Measurements from ENCODE around the gene COG5.
A peak's percentile ranks its signal among the peaks of the same experiment; 100 is the strongest.

The COG5 gene

GRCh38 chr7:107171496-107171895 is 392.2 kb downstream of the COG5 start:
- peaks cover 41% of the 10 kb centered on the region for H3K79me2 ChIP-seq (ENCODE audit: insufficient read depth, low read depth)

GRCh38 chr7:107170051-107170915 is 393.4 kb downstream of the COG5 start:
- H3K9ac ChIP-seq, result peak overlapping the region; percentile 67; the same call in 1 of the 2 replicates
- peak overlapping the region; percentile 41; the same call in 1 of the 2 replicates for H2AFZ ChIP-seq (ENCODE audit: low read depth)
- TF ChIP-seq CTCF (conservative IDR thresholded peaks at IDR 0.05; ENCODE audit: low read depth, low read length), result no peak
- H3K27ac ChIP-seq, result peak overlapping the region; percentile 71
- H3K4me2 ChIP-seq, result peak overlapping the region; percentile 62
- no peak overlapping the region for H3K4me3 ChIP-seq (IDR thresholded peaks at IDR 0.05; ENCODE audit: insufficient read depth, low read depth, low read length)
- peaks cover 51% of the 10 kb centered on the region for H3K4me1 ChIP-seq (ENCODE audit: low read depth, poor library complexity, severe bottlenecking)
- peaks cover 34% of the 10 kb centered on the region for H3K79me2 ChIP-seq (ENCODE audit: insufficient read depth, low read depth)
- peaks cover 7% of the 10 kb centered on the region; the same call in 1 of the 2 replicates for H4K20me1 ChIP-seq (ENCODE audit: insufficient read depth)
- H3K36me3 ChIP-seq (ENCODE audit: insufficient read depth), result no peaks in the 10 kb centered on the region
- H3K27me3 ChIP-seq (ENCODE audit: insufficient read depth, low read depth), result no peaks in the 10 kb centered on the region

More at GRCh38 chr7:107171496-107171895, 392.2 kb downstream of the COG5 start:
- peaks cover 7% of the 10 kb centered on the region; the same call in 1 of the 2 replicates for H4K20me1 ChIP-seq (ENCODE audit: insufficient read depth)
- peak overlapping the region; percentile 55; the same call in 1 of the 2 replicates for H3K4me2 ChIP-seq
- no peak overlapping the region for H2AFZ ChIP-seq (ENCODE audit: low read depth)
- no peak overlapping the region for H3K4me3 ChIP-seq (IDR thresholded peaks at IDR 0.05; ENCODE audit: insufficient read depth, low read depth, low read length)
- peaks cover 48% of the 10 kb centered on the region for H3K4me1 ChIP-seq (ENCODE audit: low read depth, poor library complexity, severe bottlenecking)
- H3K36me3 ChIP-seq (ENCODE audit: insufficient read depth), result no peaks in the 10 kb centered on the region
- no peaks in the 10 kb centered on the region for H3K27me3 ChIP-seq (ENCODE audit: insufficient read depth, low read depth)
- TF ChIP-seq CTCF (conservative IDR thresholded peaks at IDR 0.05; ENCODE audit: low read depth, low read length), result no peak
- H3K27ac ChIP-seq, result no peak overlapping the region
- H3K9ac ChIP-seq, result no peak overlapping the region

GRCh38 chr7:107169120-107170050 is 394.3 kb downstream of the COG5 start:
- no peak for TF ChIP-seq CTCF (conservative IDR thresholded peaks at IDR 0.05; ENCODE audit: low read depth, low read length)
- Histone ChIP-seq H3K27me3 (ENCODE audit: insufficient read depth, low read depth) (no peaks in the 10 kb centered on the region), H3K27ac (peak overlapping the region; percentile 71), H2AFZ (ENCODE audit: low read depth) (peak overlapping the region; percentile 41; the same call in 1 of the 2 replicates), H3K4me2 (peak overlapping the region; percentile 62), H3K36me3 (ENCODE audit: insufficient read depth) (no peaks in the 10 kb centered on the region), H3K4me3 (IDR thresholded peaks at IDR 0.05; ENCODE audit: insufficient read depth, low read depth, low read length) (no peak overlapping the region), H3K9ac (peak overlapping the region; percentile 67), H3K4me1 (ENCODE audit: low read depth, poor library complexity, severe bottlenecking) (peaks cover 46% of the 10 kb centered on the region), H4K20me1 (ENCODE audit: insufficient read depth) (peaks cover 7% of the 10 kb centered on the region; the same call in 1 of the 2 replicates), H3K79me2 (ENCODE audit: insufficient read depth, low read depth) (peaks cover 34% of the 10 kb centered on the region)

All from KMS-11 (cell line).